Activated T-helper 2 cell treated with anti-CD3 and anti-CD28 coated beads, Interferon-gamma antibody, Interleukin-2, Interleukin-4, amounts not matched to agents 10 μg/mL and 5 μg/mL and 100 μg/mL, durations not matched to agents 14 hours and 24 hours and 36 hours (primary cell): ENCODE data around the gene DMP1. TPM values are rescaled to one million over a fixed set of nuclear protein-coding genes. Genes with fewer than 3 reads are reported as not detected.

ENCODE experiments used
- DNase-seq: peaks from one replicate; pipeline ENCODE4 v3.0.0; 2021; ENCODE audit warnings: low spot score
- H3K27ac Mint-ChIP-seq: one replicate; pipeline ENCODE4 v1.8.0; 2021; ENCODE audit warnings: mixed read lengths
- H3K27me3 Mint-ChIP-seq: one replicate; pipeline ENCODE4 v1.8.0; 2021; ENCODE audit warnings: low read depth, mixed read lengths
- H3K36me3 Mint-ChIP-seq: one replicate; pipeline ENCODE4 v1.8.0; 2021; ENCODE audit warnings: low read depth, mixed read lengths
- H3K4me1 Mint-ChIP-seq: one replicate; pipeline ENCODE4 v1.8.0; 2021; ENCODE audit warnings: low read depth, mixed read lengths
- H3K4me3 Mint-ChIP-seq: one replicate; pipeline ENCODE4 v1.8.0; 2021; ENCODE audit warnings: low read depth, mild to moderate bottlenecking, moderate library complexity, mixed read lengths
- H3K9me3 Mint-ChIP-seq: one replicate; pipeline ENCODE4 v1.8.0; 2021; ENCODE audit warnings: mixed read lengths
- intact Hi-C: fragments of 100-400 bp; cut with micrococcal nuclease; formaldehyde crosslinking; loops from one replicate; pipeline ENCODE4 v1.15.1; 2023
- total RNA-seq: library from RNA; stranded (reverse); gene quantifications from 2 replicates; pipeline ENCODE4 v1.2.3, GENCODE V29; 2022

The DMP1 gene, protein sequence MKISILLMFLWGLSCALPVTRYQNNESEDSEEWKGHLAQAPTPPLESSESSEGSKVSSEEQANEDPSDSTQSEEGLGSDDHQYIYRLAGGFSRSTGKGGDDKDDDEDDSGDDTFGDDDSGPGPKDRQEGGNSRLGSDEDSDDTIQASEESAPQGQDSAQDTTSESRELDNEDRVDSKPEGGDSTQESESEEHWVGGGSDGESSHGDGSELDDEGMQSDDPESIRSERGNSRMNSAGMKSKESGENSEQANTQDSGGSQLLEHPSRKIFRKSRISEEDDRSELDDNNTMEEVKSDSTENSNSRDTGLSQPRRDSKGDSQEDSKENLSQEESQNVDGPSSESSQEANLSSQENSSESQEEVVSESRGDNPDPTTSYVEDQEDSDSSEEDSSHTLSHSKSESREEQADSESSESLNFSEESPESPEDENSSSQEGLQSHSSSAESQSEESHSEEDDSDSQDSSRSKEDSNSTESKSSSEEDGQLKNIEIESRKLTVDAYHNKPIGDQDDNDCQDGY
- total RNA-seq, result not detected in 2 replicates

DNA sequence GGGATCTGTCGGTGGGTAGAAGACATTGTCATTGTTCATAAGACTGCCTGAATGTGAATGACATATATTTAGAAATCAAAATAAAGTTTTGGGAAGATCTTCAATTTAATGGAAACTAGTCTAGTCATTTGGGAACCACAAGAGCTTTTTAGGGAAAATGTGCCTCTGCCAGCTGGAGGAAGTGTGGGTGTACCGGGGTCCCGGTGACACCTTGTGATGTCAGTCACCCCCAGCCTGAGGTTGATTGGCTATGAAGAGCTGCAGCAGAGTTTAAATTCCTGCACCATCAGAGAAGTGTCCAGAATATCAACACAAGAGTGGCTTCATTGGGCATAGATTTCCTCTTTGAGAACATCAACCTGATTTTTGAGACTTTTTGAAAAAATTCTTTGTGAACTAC lies at the start of gene DMP1:
Gene DMP1 (plus strand): TSS at position 301 of the 400 bp plus-strand sequence. CDS start 6,213 bp downstream, outside the sequence.
- Mint-ChIP-seq H3K36me3 (no peaks in the 10 kb centered on the region), H3K27ac (no peak within 1 kb of the TSS), H3K9me3 (no peaks in the 10 kb centered on the region), H3K4me3 (no peak within 1 kb of the TSS), H3K4me1 (no peaks in the 10 kb centered on the region), H3K27me3 (peaks cover 6% of the 10 kb centered on the region)
- DNase-seq, result no peak
- intact Hi-C loops, result loop anchor here (10.0 kb wide), 1 partner anchor 105 kb away; no protein-coding TSS in a partner anchor

DNA sequence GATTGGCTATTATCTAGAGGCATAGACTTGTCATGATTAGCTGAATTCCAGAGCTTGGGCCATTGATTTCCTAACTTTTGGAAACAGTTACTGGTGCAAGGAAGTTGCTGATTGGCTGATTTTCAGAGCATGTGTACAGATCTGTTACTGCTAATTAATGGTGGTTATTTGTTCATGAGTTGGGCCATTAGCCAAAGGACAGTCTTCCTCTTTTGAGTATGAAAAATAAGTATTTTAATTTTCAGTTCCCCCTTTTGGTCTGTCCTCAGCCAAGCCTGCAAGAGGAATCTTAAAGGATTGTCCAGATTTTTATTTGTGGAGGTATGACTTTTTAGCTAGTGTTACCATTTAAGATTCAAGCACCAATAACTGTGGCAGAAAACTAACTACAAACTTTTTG lies 48.7 kb upstream of the DMP1 start:
- Mint-ChIP-seq H3K27me3 (peaks cover 21% of the 10 kb centered on the region), H3K27ac (no peak overlapping the region), H3K9me3 (peaks cover 4% of the 10 kb centered on the region), H3K36me3 (no peaks in the 10 kb centered on the region), H3K4me1 (no peaks in the 10 kb centered on the region), H3K4me3 (no peak overlapping the region)
- intact Hi-C loops, result no loop called here
- no peak for DNase-seq

DNA sequence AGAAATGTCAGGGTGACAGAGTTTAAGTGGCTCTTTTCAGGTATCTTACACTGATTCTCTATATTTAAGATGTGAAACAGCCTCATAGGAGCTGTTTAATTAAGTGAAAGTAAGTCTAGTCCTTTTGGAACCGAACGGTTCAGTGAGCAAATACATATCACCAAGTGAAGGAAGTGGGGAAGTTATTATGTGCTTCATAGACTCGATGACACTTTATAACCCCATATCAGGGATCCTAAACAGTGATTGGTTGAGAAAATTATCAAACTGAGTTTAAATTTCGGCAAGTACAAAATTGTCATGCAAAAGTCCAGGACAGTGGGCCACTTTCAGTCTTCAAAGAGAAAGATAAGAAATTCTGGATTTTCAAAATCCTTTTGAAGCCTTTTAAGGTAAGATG lies 41.9 kb upstream of the DMP1 start, which contains the start of gene DSPP:
Gene DSPP (plus strand): TSS at position 301 of the 400 bp plus-strand sequence. CDS start 2,380 bp downstream, outside the sequence.
- peaks cover 9% of the 10 kb centered on the region for H3K4me1 Mint-ChIP-seq

DNA sequence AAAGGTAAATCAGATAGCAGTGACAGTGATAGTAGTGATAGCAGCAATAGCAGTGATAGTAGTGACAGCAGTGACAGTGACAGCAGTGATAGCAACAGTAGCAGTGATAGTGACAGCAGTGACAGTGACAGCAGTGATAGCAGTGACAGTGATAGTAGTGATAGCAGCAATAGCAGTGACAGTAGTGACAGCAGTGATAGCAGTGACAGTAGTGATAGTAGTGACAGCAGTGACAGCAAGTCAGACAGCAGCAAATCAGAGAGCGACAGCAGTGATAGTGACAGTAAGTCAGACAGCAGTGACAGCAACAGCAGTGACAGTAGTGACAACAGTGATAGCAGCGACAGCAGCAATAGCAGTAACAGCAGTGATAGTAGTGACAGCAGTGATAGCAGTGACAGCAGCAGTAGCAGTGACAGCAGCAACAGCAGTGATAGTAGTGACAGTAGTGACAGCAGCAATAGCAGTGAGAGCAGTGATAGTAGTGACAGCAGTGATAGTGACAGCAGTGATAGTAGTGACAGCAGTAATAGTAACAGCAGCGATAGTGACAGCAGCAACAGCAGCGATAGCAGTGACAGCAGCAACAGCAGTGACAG lies 35.7 kb upstream of the DMP1 start:
- no peaks in the 10 kb centered on the region for H3K36me3 Mint-ChIP-seq
- no peak for DNase-seq
- H3K9me3 Mint-ChIP-seq, result no peaks in the 10 kb centered on the region
- no peak overlapping the region for H3K4me3 Mint-ChIP-seq
- no peaks in the 10 kb centered on the region for H3K4me1 Mint-ChIP-seq
- no peak overlapping the region for H3K27ac Mint-ChIP-seq
- intact Hi-C loops, result no loop called here
- peaks cover 3% of the 10 kb centered on the region for H3K27me3 Mint-ChIP-seq

More for the DNA sequence above, 41.9 kb upstream of the DMP1 start, which contains the start of gene DSPP:
- intact Hi-C loops, result no loop called here
- DNase-seq, result no peak
- Mint-ChIP-seq H3K4me3 (no peak within 1 kb of the TSS), H3K27ac (no peak within 1 kb of the TSS), H3K27me3 (peaks cover 6% of the 10 kb centered on the region), H3K36me3 (no peaks in the 10 kb centered on the region), H3K9me3 (no peaks in the 10 kb centered on the region)

DNA sequence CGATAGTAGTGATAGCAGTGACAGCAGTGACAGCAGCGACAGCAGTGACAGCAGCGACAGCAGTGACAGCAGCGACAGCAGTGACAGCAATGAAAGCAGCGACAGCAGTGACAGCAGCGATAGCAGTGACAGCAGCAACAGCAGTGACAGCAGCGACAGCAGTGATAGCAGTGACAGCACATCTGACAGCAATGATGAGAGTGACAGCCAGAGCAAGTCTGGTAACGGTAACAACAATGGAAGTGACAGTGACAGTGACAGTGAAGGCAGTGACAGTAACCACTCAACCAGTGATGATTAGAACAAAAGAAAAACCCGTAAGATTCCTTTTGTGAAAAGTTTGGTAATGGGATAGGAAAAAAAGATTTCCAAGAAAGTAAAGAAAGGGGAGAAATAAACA lies 33.8 kb upstream of the DMP1 start:
- Mint-ChIP-seq H3K4me1 (no peaks in the 10 kb centered on the region), H3K9me3 (no peaks in the 10 kb centered on the region), H3K4me3 (no peak overlapping the region), H3K36me3 (no peaks in the 10 kb centered on the region), H3K27ac (no peak overlapping the region), H3K27me3 (peaks cover 8% of the 10 kb centered on the region)
- intact Hi-C loops, result no loop called here
- no peak for DNase-seq

DNA sequence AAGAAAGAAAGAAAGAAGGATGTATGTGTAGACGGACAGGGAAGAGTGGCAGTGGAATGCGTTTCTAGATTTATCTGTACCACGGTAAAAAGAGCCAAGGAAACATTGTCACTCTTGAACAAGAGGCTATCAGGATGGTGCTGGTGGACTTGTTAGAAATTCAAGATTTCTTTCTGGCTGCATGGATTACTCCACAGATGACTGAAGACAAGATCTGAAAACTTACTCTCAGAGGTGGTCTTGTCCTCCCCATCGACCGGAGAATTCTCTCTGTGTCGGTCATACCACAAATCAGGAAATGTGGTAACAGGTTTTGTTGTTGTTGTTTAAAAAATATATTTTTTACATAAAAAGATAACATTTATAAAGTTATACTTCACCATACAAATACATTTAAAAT lies 30.0 kb upstream of the DMP1 start:
- intact Hi-C loops, result no loop called here
- H3K9me3 Mint-ChIP-seq, result no peaks in the 10 kb centered on the region
- no peaks in the 10 kb centered on the region for H3K4me1 Mint-ChIP-seq
- H3K27me3 Mint-ChIP-seq, result peaks cover 8% of the 10 kb centered on the region
- DNase-seq, result no peak
- no peak overlapping the region for H3K4me3 Mint-ChIP-seq
- H3K27ac Mint-ChIP-seq, result no peak overlapping the region
- no peaks in the 10 kb centered on the region for H3K36me3 Mint-ChIP-seq

DNA sequence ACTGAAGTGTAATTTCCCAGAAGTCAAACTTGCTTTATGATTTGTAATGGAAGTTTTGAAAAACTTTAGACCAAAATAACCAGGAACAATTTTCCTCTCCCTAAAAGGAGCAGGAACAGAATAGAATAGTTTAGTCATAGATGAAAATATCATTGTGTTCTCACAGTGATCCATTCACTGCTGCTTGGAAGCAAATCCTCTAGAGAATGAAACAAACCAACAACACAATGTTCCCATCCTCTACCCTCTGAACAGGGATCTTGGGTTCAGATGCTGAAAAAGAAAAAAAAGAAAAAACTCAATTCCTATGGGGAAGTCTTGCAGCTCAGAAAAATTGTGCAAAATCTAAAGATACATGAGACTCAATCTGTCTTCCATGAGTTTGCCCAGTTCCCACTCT lies 29.6 kb upstream of the DMP1 start:
- H3K27me3 Mint-ChIP-seq, result peaks cover 8% of the 10 kb centered on the region
- no peaks in the 10 kb centered on the region for H3K36me3 Mint-ChIP-seq
- no peaks in the 10 kb centered on the region for H3K4me1 Mint-ChIP-seq
- no peak overlapping the region for H3K27ac Mint-ChIP-seq
- no peak for DNase-seq
- H3K4me3 Mint-ChIP-seq, result no peak overlapping the region
- intact Hi-C loops, result no loop called here
- no peaks in the 10 kb centered on the region for H3K9me3 Mint-ChIP-seq

DNA sequence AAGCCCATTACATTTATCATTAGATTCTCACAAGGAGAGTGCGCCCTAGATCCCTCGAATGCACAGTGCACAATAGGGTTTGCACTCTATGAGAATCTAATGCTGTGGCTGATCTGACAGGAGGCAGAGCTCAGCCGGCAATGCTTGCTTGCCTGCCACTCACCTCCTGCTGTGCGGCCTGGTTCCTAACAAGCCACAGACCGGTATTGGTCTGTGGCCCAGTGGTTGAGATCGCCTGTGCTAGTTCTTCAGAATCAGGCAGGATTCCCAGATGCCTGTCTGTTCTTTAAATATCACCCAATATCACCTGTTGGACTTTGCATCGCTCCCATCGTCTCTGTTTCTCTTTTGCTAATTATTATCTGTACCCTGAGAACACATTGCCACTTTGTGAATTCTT lies 27.8 kb upstream of the DMP1 start:
- H3K36me3 Mint-ChIP-seq, result no peaks in the 10 kb centered on the region
- no peak for DNase-seq
- no peak overlapping the region for H3K27ac Mint-ChIP-seq
- H3K4me3 Mint-ChIP-seq, result no peak overlapping the region
- no peaks in the 10 kb centered on the region for H3K4me1 Mint-ChIP-seq
- intact Hi-C loops, result no loop called here
- H3K27me3 Mint-ChIP-seq, result peaks cover 11% of the 10 kb centered on the region
- no peaks in the 10 kb centered on the region for H3K9me3 Mint-ChIP-seq

DNA sequence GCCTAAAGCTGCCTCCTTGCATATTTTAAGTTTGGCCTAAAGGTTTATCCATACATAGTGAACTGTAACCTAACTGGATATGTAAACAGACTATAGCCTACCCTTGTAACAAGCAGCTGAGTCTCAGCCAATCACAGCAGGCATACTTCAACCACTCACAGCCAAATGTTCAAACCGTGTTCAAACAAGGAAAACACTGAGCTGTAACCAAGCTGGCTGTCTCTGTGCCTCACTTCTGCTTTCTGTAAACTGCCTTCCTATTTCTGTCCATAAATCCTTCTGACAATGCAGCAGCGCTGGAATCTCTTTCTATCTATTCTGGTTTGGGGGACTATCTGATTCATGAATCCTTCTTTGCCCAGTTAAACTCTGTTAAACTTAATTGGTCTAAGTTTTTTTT lies 25.4 kb upstream of the DMP1 start:
- Mint-ChIP-seq H3K4me3 (no peak overlapping the region), H3K27me3 (peaks cover 8% of the 10 kb centered on the region)
- intact Hi-C loops, result no loop called here

DNA sequence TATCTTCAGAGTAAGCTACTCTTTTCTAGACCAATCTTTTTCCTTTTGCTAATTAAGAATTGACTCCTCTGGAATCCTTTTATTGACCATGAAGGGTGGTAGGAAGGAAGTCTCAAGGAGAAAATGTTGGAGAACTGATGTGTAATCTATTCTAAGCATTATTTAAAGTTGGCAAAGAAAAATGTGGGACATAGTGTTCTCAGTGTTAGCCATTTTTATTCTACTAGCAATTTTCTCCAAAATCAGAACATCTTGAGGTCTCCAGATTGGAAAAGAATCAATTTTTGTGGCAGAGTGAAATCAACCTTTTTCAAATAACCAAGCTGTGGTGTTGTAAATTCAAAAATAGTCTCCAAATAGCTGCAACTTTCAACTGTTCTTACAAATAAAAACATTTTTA lies 18.4 kb upstream of the DMP1 start:
- Mint-ChIP-seq H3K4me3 (no peak overlapping the region), H3K27ac (no peak overlapping the region), H3K9me3 (no peaks in the 10 kb centered on the region), H3K27me3 (peaks cover 3% of the 10 kb centered on the region), H3K4me1 (no peaks in the 10 kb centered on the region), H3K36me3 (no peaks in the 10 kb centered on the region)
- no peak for DNase-seq
- intact Hi-C loops, result no loop called here

More for the DNA sequence above, 25.4 kb upstream of the DMP1 start:
- H3K36me3 Mint-ChIP-seq, result no peaks in the 10 kb centered on the region
- H3K9me3 Mint-ChIP-seq, result no peaks in the 10 kb centered on the region
- H3K27ac Mint-ChIP-seq, result no peak overlapping the region
- H3K4me1 Mint-ChIP-seq, result no peaks in the 10 kb centered on the region
- DNase-seq, result no peak

DNA sequence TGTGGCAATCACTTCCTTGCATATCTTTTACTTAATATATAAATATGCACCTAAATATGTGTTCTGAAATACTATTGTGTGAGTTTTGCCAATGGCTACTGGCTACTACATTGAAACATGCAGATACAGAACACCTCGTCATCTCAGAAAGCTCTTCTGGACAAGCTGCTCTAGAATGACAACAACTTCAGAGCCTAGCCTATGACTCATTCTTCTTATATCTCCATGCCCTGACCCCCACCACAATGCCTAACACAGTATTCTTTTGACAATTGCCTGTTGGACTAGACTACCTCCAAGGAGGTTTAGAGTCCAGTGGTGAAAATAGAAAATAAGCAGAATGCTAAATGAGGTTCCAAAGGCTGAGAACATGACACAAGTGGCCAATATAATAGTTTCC lies 17.6 kb upstream of the DMP1 start:
- no peak for DNase-seq
- Mint-ChIP-seq H3K27ac (no peak overlapping the region), H3K4me1 (no peaks in the 10 kb centered on the region), H3K36me3 (no peaks in the 10 kb centered on the region), H3K4me3 (no peak overlapping the region), H3K27me3 (peaks cover 3% of the 10 kb centered on the region), H3K9me3 (no peaks in the 10 kb centered on the region)
- intact Hi-C loops, result no loop called here

DNA sequence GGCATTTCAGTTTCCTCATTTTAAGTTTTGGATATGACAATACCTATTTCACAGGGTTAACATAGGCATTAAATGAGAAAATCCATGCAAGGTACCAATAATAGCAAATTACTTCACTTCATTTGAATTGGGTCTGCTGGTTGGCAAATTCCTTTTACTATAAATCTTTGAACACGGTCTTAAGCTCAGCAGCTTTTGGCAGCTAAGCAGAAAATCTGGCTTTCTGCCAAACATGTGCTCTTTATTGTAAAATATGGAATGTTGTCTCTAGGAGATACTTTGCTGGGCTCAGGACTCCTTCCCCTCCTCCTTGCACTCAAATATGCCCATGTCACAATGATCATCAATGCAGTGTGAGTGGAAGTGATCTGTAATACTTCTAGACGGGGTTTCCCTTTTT lies 16.8 kb upstream of the DMP1 start:
- H3K9me3 Mint-ChIP-seq, result no peaks in the 10 kb centered on the region

DNA sequence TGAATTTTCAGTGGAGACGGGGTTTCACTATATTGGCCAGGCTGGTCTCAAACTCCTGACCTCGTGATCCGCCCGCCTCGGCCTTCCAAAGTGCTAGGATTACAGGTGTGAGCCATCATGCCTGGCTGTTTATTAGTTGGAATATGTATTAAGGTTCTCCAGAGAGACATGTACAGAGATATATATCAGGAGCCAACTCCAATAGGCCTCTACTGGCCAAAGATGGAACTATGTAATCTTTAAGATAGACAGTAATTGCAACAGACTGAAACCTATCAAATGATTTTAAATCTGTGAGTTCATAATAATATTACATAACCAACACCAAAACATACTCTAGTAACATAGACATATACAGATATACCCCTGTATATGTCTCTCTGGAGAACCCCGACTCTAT lies 5.8 kb upstream of the DMP1 start:
- Mint-ChIP-seq H3K9me3 (no peaks in the 10 kb centered on the region), H3K27ac (no peak overlapping the region), H3K4me3 (no peak overlapping the region), H3K27me3 (peaks cover 2% of the 10 kb centered on the region), H3K4me1 (peaks cover 2% of the 10 kb centered on the region), H3K36me3 (no peaks in the 10 kb centered on the region)
- intact Hi-C loops, result no loop called here
- no peak for DNase-seq

More for the DNA sequence above, 16.8 kb upstream of the DMP1 start:
- Mint-ChIP-seq H3K27me3 (peaks cover 3% of the 10 kb centered on the region), H3K4me1 (no peaks in the 10 kb centered on the region), H3K4me3 (no peak overlapping the region), H3K36me3 (no peaks in the 10 kb centered on the region), H3K27ac (no peak overlapping the region)
- intact Hi-C loops, result no loop called here
- no peak for DNase-seq
